Mucosa of descending colon (tissue), 3 donors: ENCODE measurements around the gene PRSS12. TPM values are rescaled to one million over a fixed set of nuclear protein-coding genes. Genes with fewer than 3 reads are reported as not detected.
"Not testable (repeated sequence)": the region's sequence is repeated elsewhere in the genome, so short reads cannot be mapped to it uniquely, and the experiment has no call there.

Source experiments
- ATAC-seq: fragments of 200-7000 bp; cut with Tn5 transposase; one replicate; pipeline ENCODE4 v1.9.1; 2020; ENCODE audit warnings: mild to moderate bottlenecking, moderate library complexity
- DNase-seq, 3 donors: peaks; one replicate each; pipeline ENCODE4 v3.0.0-alpha.2; 2020
- H3K36me3 ChIP-seq: fragments of 200-600 bp; one replicate; pipeline ENCODE4 v1.8.0; 2021; ENCODE audit warnings: low read depth, mild to moderate bottlenecking
- H3K4me1 ChIP-seq: fragments of 200-600 bp; one replicate; pipeline ENCODE4 v1.8.0; 2021; ENCODE audit warnings: low read depth, mild to moderate bottlenecking
- H3K4me3 ChIP-seq: fragments of 200-600 bp; one replicate; pipeline ENCODE4 v1.8.0; 2021; ENCODE audit warnings: mild to moderate bottlenecking
- H3K9me3 ChIP-seq: fragments of 200-600 bp; one replicate; pipeline ENCODE4 v1.8.0; 2021; ENCODE audit warnings: mild to moderate bottlenecking
- CTCF ChIP-seq: fragments of 200-600 bp; IDR thresholded peaks from one replicate; pipeline ENCODE4 v1.8.0; 2022; ENCODE audit warnings: antibody characterized with exemption, mild to moderate bottlenecking
- intact Hi-C, 2 donors: fragments of 100-400 bp; cut with DNase I in 1 of 2; cut with micrococcal nuclease in 1 of 2; formaldehyde crosslinking; loops; one replicate each; pipeline versions ENCODE4 v1.11.0 to v1.11.1; 2022; cut with DNase I, micrococcal nuclease
- long read RNA-seq, 2 donors: library from polyadenylated mRNA; unstranded; transcript quantifications; one replicate each; pipeline ENCODE4 v2.0.0, GENCODE V29; 2019 to 2021
- total RNA-seq, 3 donors: library from RNA; stranded (reverse); fragmentation: NEBNext Ultra II Directional in 2 of 3; extraction: Animal tissue kit (Norgen Biotek cat#: 25700) in 2 of 3; gene quantifications; one replicate each; pipeline versions ENCODE4 v1.2.1 to v1.2.4, GENCODE V29; 2021 to 2023
- donor health status: DM: no; HTN: no; CAD: no; lungs with moderate emphysema.
- donor health status: DM: no; HTN: no; CAD: no.
- donor health status: DM: no; HTN: yes; CAD: no.

Gene PRSS12
- total RNA-seq: 10 to 100 TPM; 12.9 to 41.7 (median 31.1) TPM
- long read RNA-seq, donor 1, full-length matches to known transcripts: 5 of 20 reads
- long read RNA-seq, donor 1, partial matches to known transcripts: 10 of 20 reads
- long read RNA-seq, donor 1, other reads (novel, unspliced or antisense): 5 of 20 reads
- long read RNA-seq, donor 2, partial matches to known transcripts: 5 of 6 reads
- long read RNA-seq, donor 2, other reads (novel, unspliced or antisense): 1 of 6 reads

- DNase-seq: peak; percentile 84 to 90 (median 86)
- H3K4me3 ChIP-seq: peak within 1 kb of the TSS; percentile 22
- intact Hi-C loops: loop anchor here in 1 of 2 donors (5.0 kb wide), 1 partner anchor 71 kb away; no protein-coding TSS in a partner anchor
- H3K9me3 ChIP-seq: no peaks in the 10 kb centered on the region
- peak; percentile 88 for ATAC-seq
- H3K36me3 ChIP-seq: no peaks in the 10 kb centered on the region
- TF ChIP-seq CTCF: peak; percentile 86
- H3K4me1 ChIP-seq: peaks cover 7% of the 10 kb centered on the region
These were observed at the start of gene PRSS12 for GRCh38 chr4:118352843-118353533. PRSS12 (minus strand) TSS chr4:118353003; CDS start chr4:118352720, 283 bp downstream.

- TF ChIP-seq CTCF: no peak
- no peaks in the 10 kb centered on the region for H3K4me1 ChIP-seq
- no peaks in the 10 kb centered on the region for H3K9me3 ChIP-seq
- H3K4me3 ChIP-seq: no peak overlapping the region
- no peak for DNase-seq
- no peak for ATAC-seq
- no peaks in the 10 kb centered on the region for H3K36me3 ChIP-seq
- intact Hi-C loops: no loop called here
These were observed 47.6 kb upstream of the PRSS12 start for GRCh38 chr4:118400356-118400755.

GRCh38 chr4:118399883-118400282 is 47.1 kb upstream of the PRSS12 start:
- intact Hi-C loops, H3K4me3 ChIP-seq, H3K4me1 ChIP-seq, H3K36me3 ChIP-seq, H3K9me3 ChIP-seq, ATAC-seq, DNase-seq: not testable (repeated sequence)

GRCh38 chr4:118398226-118399090 is 45.7 kb upstream of the PRSS12 start:
- Histone ChIP-seq H3K4me1 (no peaks in the 10 kb centered on the region), H3K9me3 (no peaks in the 10 kb centered on the region), H3K36me3 (no peaks in the 10 kb centered on the region), H3K4me3 (no peak overlapping the region)
- no peak for TF ChIP-seq CTCF
- intact Hi-C loops: no loop called here
- no peak for DNase-seq
- no peak for ATAC-seq

GRCh38 chr4:118397623-118397979 is 44.8 kb upstream of the PRSS12 start:
- ATAC-seq (no peak), DNase-seq (no peak)
- no peak overlapping the region for H3K4me3 ChIP-seq
- H3K4me1 ChIP-seq: no peaks in the 10 kb centered on the region
- TF ChIP-seq CTCF: no peak
- intact Hi-C loops: no loop called here
- H3K36me3 ChIP-seq: no peaks in the 10 kb centered on the region
- H3K9me3 ChIP-seq: no peaks in the 10 kb centered on the region
